ENCODE measurements around the gene SMIM1. TPM values are rescaled to one million over a fixed set of nuclear protein-coding genes. Genes with fewer than 3 reads are reported as not detected.

Gene SMIM1
- total RNA-seq, 2 experiments from 2014 or later = 3.8 to 4.3 TPM

DNA sequence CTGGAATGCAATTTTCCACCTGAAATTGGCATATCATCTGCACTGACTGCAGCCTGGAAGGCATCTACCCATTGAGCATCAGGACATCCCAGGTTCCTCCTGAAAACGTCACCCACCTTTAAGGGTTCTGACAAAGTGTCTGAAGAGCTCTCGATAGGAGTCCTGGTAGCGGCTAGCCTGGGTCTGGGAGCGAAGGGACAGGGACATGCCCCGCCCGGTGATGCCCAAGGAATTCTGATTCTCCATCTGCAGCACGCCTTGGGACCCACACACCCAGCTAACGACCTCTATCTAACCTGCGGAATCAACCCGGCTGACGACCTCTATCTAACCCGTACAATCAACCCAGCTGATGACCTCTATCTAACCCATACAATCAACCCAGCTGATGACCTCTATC lies 33.6 kb upstream of the SMIM1 start:
- intact Hi-C loops (cut with micrococcal nuclease; ENCODE audit: unreplicated experiment) = no loop called here
- no peak overlapping the region for H3K4me2 ChIP-seq (ENCODE audit: low read length)
- no peak for TF ChIP-seq EZH2phosphoT487 (IDR thresholded peaks at IDR 0.05; ENCODE audit: borderline replicate concordance, low read depth, low read length)
- TF ChIP-seq, protein P1, sequence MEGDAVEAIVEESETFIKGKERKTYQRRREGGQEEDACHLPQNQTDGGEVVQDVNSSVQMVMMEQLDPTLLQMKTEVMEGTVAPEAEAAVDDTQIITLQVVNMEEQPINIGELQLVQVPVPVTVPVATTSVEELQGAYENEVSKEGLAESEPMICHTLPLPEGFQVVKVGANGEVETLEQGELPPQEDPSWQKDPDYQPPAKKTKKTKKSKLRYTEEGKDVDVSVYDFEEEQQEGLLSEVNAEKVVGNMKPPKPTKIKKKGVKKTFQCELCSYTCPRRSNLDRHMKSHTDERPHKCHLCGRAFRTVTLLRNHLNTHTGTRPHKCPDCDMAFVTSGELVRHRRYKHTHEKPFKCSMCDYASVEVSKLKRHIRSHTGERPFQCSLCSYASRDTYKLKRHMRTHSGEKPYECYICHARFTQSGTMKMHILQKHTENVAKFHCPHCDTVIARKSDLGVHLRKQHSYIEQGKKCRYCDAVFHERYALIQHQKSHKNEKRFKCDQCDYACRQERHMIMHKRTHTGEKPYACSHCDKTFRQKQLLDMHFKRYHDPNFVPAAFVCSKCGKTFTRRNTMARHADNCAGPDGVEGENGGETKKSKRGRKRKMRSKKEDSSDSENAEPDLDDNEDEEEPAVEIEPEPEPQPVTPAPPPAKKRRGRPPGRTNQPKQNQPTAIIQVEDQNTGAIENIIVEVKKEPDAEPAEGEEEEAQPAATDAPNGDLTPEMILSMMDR (conservative IDR thresholded peaks at IDR 0.05; ENCODE audit: low read length) = no peak
- no peak overlapping the region for H3K27ac ChIP-seq (ENCODE audit: low read depth, low read length, poor library complexity, severe bottlenecking)
- no peak for DNase-seq (ENCODE audit: low spot score)
- ChIA-PET CTCF (ENCODE audit: unreplicated experiment) (no interaction called here), POLR2A (interaction anchor here (0.6 kb wide), 1 partner anchor 77 kb away, joined by 5 read pairs; no protein-coding TSS in a partner anchor)
- no TSS peak for BruUV-seq (replicated peaks)
- H2AFZ ChIP-seq (ENCODE audit: low read length) = no peak overlapping the region
- H3K9me2 ChIP-seq (ENCODE audit: insufficient read depth, low read length) = no peaks in the 10 kb centered on the region
- H3K9me3 ChIP-seq (ENCODE audit: low read length) = no peaks in the 10 kb centered on the region
- no peaks in the 10 kb centered on the region for H3K79me2 ChIP-seq (ENCODE audit: insufficient read depth, low read depth, low read length)
- H3K4me1 ChIP-seq (ENCODE audit: insufficient read depth, low read length, poor library complexity, severe bottlenecking) = no peaks in the 10 kb centered on the region
- H3K36me3 ChIP-seq (ENCODE audit: insufficient read depth, low read length) = no peaks in the 10 kb centered on the region
- no peaks in the 10 kb centered on the region for H4K20me1 ChIP-seq (ENCODE audit: insufficient read depth, low read length)
- no peak overlapping the region for H3K4me3 ChIP-seq (ENCODE audit: low read depth, low read length, poor library complexity, severe bottlenecking)

DNA sequence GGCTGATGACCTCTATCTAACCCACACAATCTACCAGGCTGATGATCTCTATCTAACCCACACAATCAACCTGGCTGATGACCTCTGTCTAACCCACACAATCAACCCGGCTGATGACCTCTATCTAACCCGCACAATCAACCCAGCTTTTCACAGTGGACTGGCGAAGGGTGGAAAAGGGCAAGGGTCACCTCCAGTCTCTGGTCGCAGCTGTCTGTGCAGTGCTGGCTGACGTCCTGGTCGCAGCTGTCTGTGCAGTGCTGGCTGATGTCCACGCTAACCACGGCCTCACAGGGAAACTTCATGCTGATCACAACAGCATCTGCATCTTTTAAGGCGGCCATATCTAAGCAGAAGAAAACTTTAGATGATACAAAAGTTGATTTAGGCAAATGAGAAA lies 32.5 kb upstream of the SMIM1 start:
- intact Hi-C loops (cut with micrococcal nuclease; ENCODE audit: unreplicated experiment) = no loop called here
- Histone ChIP-seq H3K9me2 (ENCODE audit: insufficient read depth, low read length) (no peaks in the 10 kb centered on the region), H3K4me3 (ENCODE audit: low read depth, low read length, poor library complexity, severe bottlenecking) (no peak overlapping the region), H2AFZ (ENCODE audit: low read length) (no peak overlapping the region), H3K4me2 (ENCODE audit: low read length) (no peak overlapping the region), H3K79me2 (ENCODE audit: insufficient read depth, low read depth, low read length) (no peaks in the 10 kb centered on the region), H3K4me1 (ENCODE audit: insufficient read depth, low read length, poor library complexity, severe bottlenecking) (no peaks in the 10 kb centered on the region), H3K27ac (ENCODE audit: low read depth, low read length, poor library complexity, severe bottlenecking) (no peak overlapping the region), H4K20me1 (ENCODE audit: insufficient read depth, low read length) (no peaks in the 10 kb centered on the region), H3K36me3 (ENCODE audit: insufficient read depth, low read length) (no peaks in the 10 kb centered on the region), H3K9me3 (ENCODE audit: low read length) (no peaks in the 10 kb centered on the region)
- ChIA-PET POLR2A (no interaction called here), CTCF (ENCODE audit: unreplicated experiment) (no interaction called here)
- no peak for DNase-seq (ENCODE audit: low spot score)
- no TSS peak for BruUV-seq (replicated peaks)
- no peak for TF ChIP-seq EZH2phosphoT487 (IDR thresholded peaks at IDR 0.05; ENCODE audit: borderline replicate concordance, low read depth, low read length)
- TF ChIP-seq, protein P1 (conservative IDR thresholded peaks at IDR 0.05; ENCODE audit: low read length) = no peak

GRCh38 chr1:3740752-3741151 lies 31.8 kb upstream of the SMIM1 start:
- Histone ChIP-seq H3K9me3 (ENCODE audit: low read length) (no peaks in the 10 kb centered on the region), H3K4me1 (ENCODE audit: insufficient read depth, low read length, poor library complexity, severe bottlenecking) (no peaks in the 10 kb centered on the region), H3K36me3 (ENCODE audit: insufficient read depth, low read length) (no peaks in the 10 kb centered on the region), H3K27ac (ENCODE audit: low read depth, low read length, poor library complexity, severe bottlenecking) (no peak overlapping the region), H3K9me2 (ENCODE audit: insufficient read depth, low read length) (no peaks in the 10 kb centered on the region), H2AFZ (ENCODE audit: low read length) (no peak overlapping the region), H3K4me3 (ENCODE audit: low read depth, low read length, poor library complexity, severe bottlenecking) (no peak overlapping the region), H4K20me1 (ENCODE audit: insufficient read depth, low read length) (no peaks in the 10 kb centered on the region), H3K79me2 (ENCODE audit: insufficient read depth, low read depth, low read length) (no peaks in the 10 kb centered on the region), H3K4me2 (ENCODE audit: low read length) (no peak overlapping the region)
- TF ChIP-seq, protein P1 (conservative IDR thresholded peaks at IDR 0.05; ENCODE audit: low read length) = no peak
- no peak for TF ChIP-seq EZH2phosphoT487 (IDR thresholded peaks at IDR 0.05; ENCODE audit: borderline replicate concordance, low read depth, low read length)
- ChIA-PET CTCF (ENCODE audit: unreplicated experiment) (no interaction called here), POLR2A (no interaction called here)
- no peak for DNase-seq (ENCODE audit: low spot score)
- intact Hi-C loops (cut with micrococcal nuclease; ENCODE audit: unreplicated experiment) = no loop called here
- BruUV-seq (replicated peaks) = no TSS peak

All from OCI-LY7 (cell line).